ENCODE measurements around the gene ZIC2. TPM values are rescaled to one million over a fixed set of nuclear protein-coding genes. Genes with fewer than 3 reads are reported as not detected.

ZIC2 gene
- total RNA-seq, 1 donor from 2014 or later = 52.4 TPM

- H3K9me3 ChIP-seq (ENCODE audit: low read depth) = no peaks in the 10 kb centered on the region
- H3K27ac ChIP-seq = no peak overlapping the region
- H3K9ac ChIP-seq = no peak overlapping the region
- H4K20me1 ChIP-seq (ENCODE audit: low read depth) = no peaks in the 10 kb centered on the region
- H2AFZ ChIP-seq (replicated peaks) = no peak overlapping the region
- no peaks in the 10 kb centered on the region for H3K36me3 ChIP-seq
- no peaks in the 10 kb centered on the region for H3K79me2 ChIP-seq (ENCODE audit: low read depth)
- no peak overlapping the region for H3K4me2 ChIP-seq
- H3K4me1 ChIP-seq = peaks cover 4% of the 10 kb centered on the region
- H3K27me3 ChIP-seq = no peaks in the 10 kb centered on the region
- H3K4me3 Mint-ChIP-seq = no peak overlapping the region
- peaks cover 4% of the 10 kb centered on the region for H3F3A ChIP-seq (ENCODE audit: low read depth)
- TF ChIP-seq EZH2 (IDR thresholded peaks at IDR 0.05) = no peak
- TF ChIP-seq CTCF (IDR thresholded peaks at IDR 0.05) = no peak
- TF ChIP-seq EZH2phosphoT487 (IDR thresholded peaks at IDR 0.05) = no peak
- no peak overlapping the region for H3K27ac Mint-ChIP-seq
- H3K4me1 Mint-ChIP-seq = peaks cover 8% of the 10 kb centered on the region
- peaks cover 8% of the 10 kb centered on the region for H3K27me3 Mint-ChIP-seq (ENCODE audit: insufficient read depth, low read depth)
- H3K36me3 Mint-ChIP-seq = no peaks in the 10 kb centered on the region
- DNase-seq (ENCODE audit: low spot score) = no peak
- no peaks in the 10 kb centered on the region for H3K9me3 Mint-ChIP-seq
- H3K4me3 ChIP-seq = no peak overlapping the region
Observed at GRCh38 chr13:100035936-100036335, 54.4 kb downstream of the ZIC2 start.

Other genes starting within 250 kb of the ZIC2 start
- gene ZIC5, start 10.0 kb upstream of the ZIC2 start, total RNA-seq (ENCODE audit: low replicate concordance) = 29.0 and 35.7 TPM in 2 replicates
- gene PCCA, start 107.3 kb downstream of the ZIC2 start, total RNA-seq (ENCODE audit: low replicate concordance) = 36.6 and 60.6 TPM in 2 replicates

Measured in neural progenitor cell (in vitro differentiated cells).